Astrocyte (in vitro differentiated cells and primary cell): Measurements from ENCODE around the gene FGFRL1. TPM values are rescaled to one million over a fixed set of nuclear protein-coding genes. Genes with fewer than 3 reads are reported as not detected.
A peak's percentile ranks its signal among the peaks of the same experiment; 100 is the strongest.

Source experiments
- DNase-seq: peaks from one replicate; pipeline ENCODE4 v3.0.0-alpha.2; 2010; ENCODE audit warnings: low read depth
- FAIRE-seq: peaks from 2 replicates; lab custom pipeline; 2011; peaks lifted over from hg19 to GRCh38; lab: Jason Lieb, UNC
- H2AFZ ChIP-seq: 2 replicates; pipeline ENCODE4 v1.6.0; 2012; ENCODE audit warnings: low read depth, low read length, inconsistent platforms
- H3K27ac ChIP-seq: 2 replicates; pipeline ENCODE4 v1.5.1; 2011; ENCODE audit warnings: low read depth, low read length, inconsistent platforms
- H3K27me3 ChIP-seq: 2 replicates; pipeline ENCODE4 v1.6.0; 2011; ENCODE audit warnings: low read length, inconsistent platforms; ENCODE audit not compliant: insufficient read depth
- H3K36me3 ChIP-seq: 2 replicates; pipeline ENCODE4 v1.5.1; 2011; ENCODE audit warnings: low read length, inconsistent platforms; ENCODE audit not compliant: insufficient read depth
- H3K4me1 ChIP-seq: 2 replicates; pipeline ENCODE4 v1.5.1; 2011; ENCODE audit warnings: low read length, inconsistent platforms; ENCODE audit not compliant: insufficient read depth
- H3K4me2 ChIP-seq: 2 replicates; pipeline ENCODE4 v1.6.0; 2012; ENCODE audit warnings: low read length, inconsistent platforms
- H3K4me3 ChIP-seq: 2 replicates; pipeline ENCODE4 v1.5.1; 2011; ENCODE audit warnings: low read depth, mild to moderate bottlenecking, low read length, inconsistent platforms; ENCODE audit not compliant: insufficient read depth
- H3K79me2 ChIP-seq: 2 replicates; pipeline ENCODE4 v1.6.0; 2012; ENCODE audit warnings: mild to moderate bottlenecking, low read length, inconsistent platforms; ENCODE audit not compliant: insufficient read depth
- H3K9ac ChIP-seq: 2 replicates; pipeline ENCODE4 v1.6.0; 2012; ENCODE audit warnings: mild to moderate bottlenecking, low read length, inconsistent platforms
- H3K9me3 ChIP-seq: 2 replicates; pipeline ENCODE4 v1.5.1; 2012; ENCODE audit warnings: low read depth, mild to moderate bottlenecking, low read length, inconsistent platforms; ENCODE audit not compliant: insufficient read depth
- H4K20me1 ChIP-seq: 2 replicates; pipeline ENCODE4 v1.6.0; 2012; ENCODE audit warnings: low read length, inconsistent platforms; ENCODE audit not compliant: insufficient read depth
- H3K27ac Mint-ChIP-seq: one replicate; pipeline ENCODE4 v1.8.0; 2021; ENCODE audit warnings: mild to moderate bottlenecking, mixed read lengths; ENCODE audit not compliant: unreplicated experiment
- H3K27me3 Mint-ChIP-seq: one replicate; pipeline ENCODE4 v1.8.0; 2021; ENCODE audit warnings: low read depth, mixed read lengths; ENCODE audit not compliant: unreplicated experiment
- H3K36me3 Mint-ChIP-seq: one replicate; pipeline ENCODE4 v1.8.0; 2021; ENCODE audit warnings: low read depth, mixed read lengths; ENCODE audit not compliant: unreplicated experiment
- H3K4me1 Mint-ChIP-seq: one replicate; pipeline ENCODE4 v1.8.0; 2021; ENCODE audit warnings: low read depth, mixed read lengths; ENCODE audit not compliant: unreplicated experiment
- H3K4me3 Mint-ChIP-seq: one replicate; pipeline ENCODE4 v1.8.0; 2021; ENCODE audit warnings: mild to moderate bottlenecking, moderate library complexity, mixed read lengths; ENCODE audit not compliant: unreplicated experiment
- H3K9me3 Mint-ChIP-seq: one replicate; pipeline ENCODE4 v1.8.0; 2021; ENCODE audit warnings: mild to moderate bottlenecking, mixed read lengths; ENCODE audit not compliant: unreplicated experiment
- EZH2 ChIP-seq: IDR thresholded peaks from 2 replicates; pipeline ENCODE4 v1.6.1; 2012; ENCODE audit warnings: mild to moderate bottlenecking, low read length, inconsistent platforms; ENCODE audit not compliant: insufficient read depth
- total RNA-seq: library from RNA; stranded (reverse); gene quantifications from 2 replicates; pipeline ENCODE4 v1.2.1, GENCODE V29; 2021
- TF ChIP-seq, protein P1 (sequence below): IDR thresholded peaks from 2 replicates; pipeline ENCODE4 v1.5.1; 2011; ENCODE audit warnings: low read depth, mild to moderate bottlenecking, inconsistent platforms, low read length, moderate library complexity; ENCODE audit not compliant: insufficient read depth

FGFRL1 gene
- total RNA-seq, 1 donor from 2014 or later: 64.2 TPM

GRCh38 chr4:1050486-1051213 is 39.2 kb downstream of the FGFRL1 start:
- no peak for TF ChIP-seq EZH2
- TF ChIP-seq, protein P1, sequence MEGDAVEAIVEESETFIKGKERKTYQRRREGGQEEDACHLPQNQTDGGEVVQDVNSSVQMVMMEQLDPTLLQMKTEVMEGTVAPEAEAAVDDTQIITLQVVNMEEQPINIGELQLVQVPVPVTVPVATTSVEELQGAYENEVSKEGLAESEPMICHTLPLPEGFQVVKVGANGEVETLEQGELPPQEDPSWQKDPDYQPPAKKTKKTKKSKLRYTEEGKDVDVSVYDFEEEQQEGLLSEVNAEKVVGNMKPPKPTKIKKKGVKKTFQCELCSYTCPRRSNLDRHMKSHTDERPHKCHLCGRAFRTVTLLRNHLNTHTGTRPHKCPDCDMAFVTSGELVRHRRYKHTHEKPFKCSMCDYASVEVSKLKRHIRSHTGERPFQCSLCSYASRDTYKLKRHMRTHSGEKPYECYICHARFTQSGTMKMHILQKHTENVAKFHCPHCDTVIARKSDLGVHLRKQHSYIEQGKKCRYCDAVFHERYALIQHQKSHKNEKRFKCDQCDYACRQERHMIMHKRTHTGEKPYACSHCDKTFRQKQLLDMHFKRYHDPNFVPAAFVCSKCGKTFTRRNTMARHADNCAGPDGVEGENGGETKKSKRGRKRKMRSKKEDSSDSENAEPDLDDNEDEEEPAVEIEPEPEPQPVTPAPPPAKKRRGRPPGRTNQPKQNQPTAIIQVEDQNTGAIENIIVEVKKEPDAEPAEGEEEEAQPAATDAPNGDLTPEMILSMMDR: peak; percentile 11
- no peak overlapping the region for H2AFZ ChIP-seq
- Mint-ChIP-seq H3K27me3 (peaks cover 14% of the 10 kb centered on the region), H3K27ac (no peak overlapping the region), H3K36me3 (peaks cover 2% of the 10 kb centered on the region), H3K4me3 (no peak overlapping the region), H3K9me3 (peaks cover 4% of the 10 kb centered on the region), H3K4me1 (peaks cover 13% of the 10 kb centered on the region)
- no peak overlapping the region for H3K27ac ChIP-seq
- no peak for FAIRE-seq
- H3K4me3 ChIP-seq: no peak overlapping the region
- no peaks in the 10 kb centered on the region for H3K9me3 ChIP-seq
- H3K9ac ChIP-seq: no peak overlapping the region
- DNase-seq: no peak
- H3K4me1 ChIP-seq: peaks cover 8% of the 10 kb centered on the region
- H3K36me3 ChIP-seq: no peaks in the 10 kb centered on the region
- no peaks in the 10 kb centered on the region for H3K79me2 ChIP-seq
- no peak overlapping the region for H3K4me2 ChIP-seq
- H3K27me3 ChIP-seq: peaks cover 15% of the 10 kb centered on the region
- no peaks in the 10 kb centered on the region for H4K20me1 ChIP-seq

DNA sequence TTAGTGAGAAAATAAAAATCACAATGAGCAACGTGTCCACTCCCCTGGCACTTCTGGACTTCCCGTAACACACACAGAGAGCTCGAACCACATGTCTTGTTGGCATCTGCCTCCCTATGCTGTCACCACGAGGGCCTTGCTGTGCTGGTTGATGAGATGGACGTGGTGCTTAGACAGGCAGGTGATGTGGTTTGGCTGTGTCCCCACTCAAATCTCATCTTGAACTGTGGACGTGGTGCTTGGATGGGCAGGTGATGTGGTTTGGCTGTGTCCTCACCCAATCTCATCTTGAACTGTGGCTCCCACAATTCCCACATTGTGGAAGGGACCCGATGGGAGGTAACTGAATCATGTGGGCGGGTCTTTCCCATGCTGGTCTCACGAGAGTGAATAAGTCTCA is 40.0 kb downstream of the FGFRL1 start:
- H3K27me3 Mint-ChIP-seq: peaks cover 18% of the 10 kb centered on the region
- peaks cover 18% of the 10 kb centered on the region for H3K27me3 ChIP-seq
- FAIRE-seq: no peak

More for the DNA sequence above, 40.0 kb downstream of the FGFRL1 start:
- Histone ChIP-seq H3K79me2 (no peaks in the 10 kb centered on the region), H3K4me3 (no peak overlapping the region), H3K4me2 (no peak overlapping the region), H3K9ac (no peak overlapping the region), H3K36me3 (no peaks in the 10 kb centered on the region), H3K27ac (no peak overlapping the region), H4K20me1 (no peaks in the 10 kb centered on the region), H2AFZ (no peak overlapping the region), H3K9me3 (no peaks in the 10 kb centered on the region), H3K4me1 (peaks cover 8% of the 10 kb centered on the region)
- Mint-ChIP-seq H3K9me3 (peaks cover 4% of the 10 kb centered on the region), H3K4me3 (no peak overlapping the region), H3K27ac (no peak overlapping the region), H3K4me1 (peaks cover 15% of the 10 kb centered on the region), H3K36me3 (peaks cover 2% of the 10 kb centered on the region)
- DNase-seq: no peak
- TF ChIP-seq, protein P1: no peak
- TF ChIP-seq EZH2: no peak
